ENCODE measurements around the gene LGI4. TPM values are rescaled to one million over a fixed set of nuclear protein-coding genes. Genes with fewer than 3 reads are reported as not detected.
A peak's percentile ranks its signal among the peaks of the same experiment; 100 is the strongest.
"Not testable (repeated sequence)": the region's sequence is repeated elsewhere in the genome, so short reads cannot be mapped to it uniquely, and the experiment has no call there.

LGI4 gene
- total and polyA plus RNA-seq, 11 donors: 2.2 to 15.1 (median 6.0) TPM

DNA sequence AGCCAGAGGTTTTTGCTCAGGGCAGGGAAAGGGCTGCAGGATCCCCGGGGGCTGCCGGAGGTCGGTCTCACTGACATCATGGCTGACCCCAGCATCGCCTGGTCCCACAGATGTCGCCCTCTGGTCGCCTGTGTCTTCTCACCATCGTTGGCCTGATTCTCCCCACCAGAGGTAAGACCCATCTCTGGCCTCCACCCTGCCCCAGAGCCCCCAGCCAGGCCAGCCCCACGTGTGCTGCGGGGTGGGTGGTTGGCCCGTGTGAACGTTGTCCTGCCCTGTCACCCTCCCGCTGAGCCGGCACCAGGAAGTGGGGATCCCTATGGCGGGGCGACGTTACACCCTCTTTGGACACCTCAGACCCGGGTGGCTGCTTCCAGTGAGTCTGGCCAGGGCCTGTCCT lies 20.6 kb upstream of the LGI4 start:
- Histone ChIP-seq H3K4me3 (peak overlapping the region; percentile 63 to 97 (median 74)), H3K27me3 (peaks cover 0 to 30% (median 4%) of the 10 kb centered on the region in 9 donors), H3K9me3 (no peaks in the 10 kb centered on the region), H3K4me1 (peaks cover 0 to 34% (median 18%) of the 10 kb centered on the region in 12 donors), H3K27ac (peak overlapping the region in 10 of 12 donors; percentile 68 to 91 (median 82)), H3K36me3 (peaks cover 0 to 38% (median 26%) of the 10 kb centered on the region in 9 donors)
- ATAC-seq: peak; percentile 6 to 16 (median 10)
- DNase-seq: peak in 1 of 5 donors; percentile 73
- no peak for TF ChIP-seq POLR2A (IDR thresholded peaks at IDR 0.05)
- TF ChIP-seq, protein P1, sequence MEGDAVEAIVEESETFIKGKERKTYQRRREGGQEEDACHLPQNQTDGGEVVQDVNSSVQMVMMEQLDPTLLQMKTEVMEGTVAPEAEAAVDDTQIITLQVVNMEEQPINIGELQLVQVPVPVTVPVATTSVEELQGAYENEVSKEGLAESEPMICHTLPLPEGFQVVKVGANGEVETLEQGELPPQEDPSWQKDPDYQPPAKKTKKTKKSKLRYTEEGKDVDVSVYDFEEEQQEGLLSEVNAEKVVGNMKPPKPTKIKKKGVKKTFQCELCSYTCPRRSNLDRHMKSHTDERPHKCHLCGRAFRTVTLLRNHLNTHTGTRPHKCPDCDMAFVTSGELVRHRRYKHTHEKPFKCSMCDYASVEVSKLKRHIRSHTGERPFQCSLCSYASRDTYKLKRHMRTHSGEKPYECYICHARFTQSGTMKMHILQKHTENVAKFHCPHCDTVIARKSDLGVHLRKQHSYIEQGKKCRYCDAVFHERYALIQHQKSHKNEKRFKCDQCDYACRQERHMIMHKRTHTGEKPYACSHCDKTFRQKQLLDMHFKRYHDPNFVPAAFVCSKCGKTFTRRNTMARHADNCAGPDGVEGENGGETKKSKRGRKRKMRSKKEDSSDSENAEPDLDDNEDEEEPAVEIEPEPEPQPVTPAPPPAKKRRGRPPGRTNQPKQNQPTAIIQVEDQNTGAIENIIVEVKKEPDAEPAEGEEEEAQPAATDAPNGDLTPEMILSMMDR (IDR thresholded peaks at IDR 0.05): no peak
- intact Hi-C loops (cut with DNase I): loop anchor here in 2 of 10 donors (5.0 to 10.0 kb wide), 2 partner anchors 89 to 112 kb away; partner anchors contain the start of genes LSR (in 1 of the 2) and USF2 (in 1 of the 2)
- 0 to 18% (median 12%) methylated on average over 2 to 17 of the region's 17 CpGs for WGBS, 4 donors

DNA sequence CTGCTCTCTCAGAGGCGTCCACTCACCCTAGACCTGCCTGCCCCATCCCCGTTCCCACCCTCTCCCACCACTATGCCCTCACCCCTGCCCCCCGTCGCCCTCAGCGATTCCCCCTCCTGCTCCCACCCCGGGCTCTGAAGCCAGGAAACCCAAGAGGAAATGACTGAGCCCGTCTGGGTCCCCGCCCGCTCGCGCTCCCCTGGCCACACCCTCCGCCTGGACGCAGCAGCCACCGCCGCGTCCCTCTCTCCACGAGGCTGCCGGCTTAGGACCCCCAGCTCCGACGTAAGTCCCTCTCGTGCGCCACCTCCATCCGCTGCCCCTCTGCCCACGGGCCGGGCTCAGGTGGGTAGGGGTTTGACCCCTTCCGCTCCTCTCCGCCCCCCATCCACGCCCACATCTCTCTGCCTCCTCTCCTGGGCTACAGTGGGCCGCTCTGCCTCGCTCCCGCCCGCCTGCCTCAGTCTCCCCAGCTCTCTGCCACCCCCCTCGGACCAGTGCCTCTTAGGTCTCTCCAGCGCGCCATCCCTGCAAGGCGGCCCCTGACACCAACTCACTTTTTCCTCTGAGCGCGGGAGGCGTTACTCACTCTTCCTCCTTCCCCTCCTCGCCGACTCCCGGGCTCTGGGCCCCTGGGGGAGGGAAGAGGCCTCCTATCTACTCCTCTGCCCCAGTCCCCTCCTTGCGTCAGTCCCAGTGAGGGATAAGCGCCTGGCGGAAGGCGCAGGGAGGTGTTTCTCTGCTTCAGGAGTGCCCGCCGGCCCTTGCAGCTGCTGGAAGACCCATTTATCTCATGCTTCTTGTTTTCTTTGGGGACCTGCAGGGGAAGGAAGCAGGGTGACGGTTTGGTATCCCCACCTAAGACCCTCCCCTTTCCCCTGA lies 19.9 kb upstream of the LGI4 start, which contains the start of gene FXYD5:
TSS of gene FXYD5 (plus strand) at position 211 of the 882 bp plus-strand sequence. CDS start 816 bp downstream, outside the sequence.
- peak in 1 of 2 donors; percentile 50 for TF ChIP-seq POLR2A (IDR thresholded peaks at IDR 0.05)
- TF ChIP-seq, protein P1 (IDR thresholded peaks at IDR 0.05): peak in 1 of 12 donors; percentile 10
- ATAC-seq: peak; percentile 65 to 95 (median 89)
- H3K27ac ChIP-seq: peak within 1 kb of the TSS; percentile 68 to 91 (median 79)
- peaks cover 0 to 31% (median 22%) of the 10 kb centered on the region in 9 donors for H3K36me3 ChIP-seq
- peaks cover 0 to 30% (median 4%) of the 10 kb centered on the region in 9 donors for H3K27me3 ChIP-seq
- H3K9me3 ChIP-seq: no peaks in the 10 kb centered on the region
- H3K4me1 ChIP-seq: peaks cover 0 to 34% (median 18%) of the 10 kb centered on the region in 12 donors
- intact Hi-C loops (cut with DNase I): loop anchor here in 2 of 10 donors (5.0 to 10.0 kb wide), 2 partner anchors 90 to 113 kb away; partner anchors contain the start of genes USF2 (in 2 of the 2) and LSR (in 1 of the 2)
- peak; percentile 75 to 85 (median 81) for DNase-seq
- WGBS, 4 donors: 1 to 5% (median 2%) methylated on average over 28 to 49 of the region's 49 CpGs
- peak within 1 kb of the TSS; percentile 63 to 97 (median 74) for H3K4me3 ChIP-seq

DNA sequence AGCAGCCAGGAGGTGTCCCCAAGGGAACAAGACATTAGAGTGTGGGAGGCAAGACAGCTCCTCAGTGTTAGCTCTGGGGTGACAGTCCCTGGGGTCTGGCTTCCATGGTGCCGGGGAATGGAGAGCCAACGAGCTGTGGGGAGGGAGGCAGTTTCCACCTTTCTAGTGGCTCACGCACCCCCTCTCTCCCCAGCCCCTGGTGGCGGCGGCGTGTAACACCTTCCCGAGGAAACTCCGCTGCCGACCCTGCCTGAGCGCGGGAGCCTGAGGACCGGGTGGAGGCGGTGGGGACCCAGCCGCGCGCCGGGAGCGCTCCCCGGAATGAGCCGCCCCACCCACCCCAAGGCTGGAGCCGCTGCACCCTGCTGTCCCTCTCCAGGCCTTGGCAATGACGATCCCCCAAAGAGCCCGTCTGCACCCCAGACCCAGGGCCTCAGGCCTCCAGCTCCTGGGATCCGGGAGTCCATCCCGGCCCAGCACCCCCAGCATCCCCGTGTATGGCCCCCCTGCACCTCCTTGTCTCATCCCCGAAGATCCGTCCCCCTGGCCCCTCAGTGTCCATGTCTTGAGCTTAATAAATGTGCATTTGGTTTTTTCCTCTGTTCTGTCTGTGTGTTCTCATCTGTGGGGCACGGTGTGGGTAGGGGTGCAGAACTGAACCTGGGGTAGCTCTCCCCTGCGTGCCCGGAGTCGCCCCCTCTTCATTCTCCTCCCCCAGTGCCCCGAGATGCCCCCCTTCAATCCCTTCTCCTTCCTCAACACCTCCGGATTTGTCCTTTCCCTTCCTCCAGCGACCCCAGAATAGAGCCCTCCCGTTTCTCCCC lies 19.1 kb upstream of the LGI4 start:
- Histone ChIP-seq H3K27ac (peak overlapping the region in 10 of 12 donors; percentile 68 to 91 (median 82)), H3K4me1 (peaks cover 0 to 34% (median 18%) of the 10 kb centered on the region in 12 donors), H3K4me3 (peak overlapping the region in 11 of 12 donors; percentile 63 to 97 (median 75)), H3K9me3 (no peaks in the 10 kb centered on the region), H3K27me3 (peaks cover 0 to 30% (median 4%) of the 10 kb centered on the region in 9 donors), H3K36me3 (peaks cover 0 to 22% (median 13%) of the 10 kb centered on the region in 9 donors)
- TF ChIP-seq, protein P1 (IDR thresholded peaks at IDR 0.05): peak; percentile 24 to 64 (median 44)
- TF ChIP-seq POLR2A (IDR thresholded peaks at IDR 0.05): no peak
- 1 to 3% (median 1%) methylated on average over 21 to 36 of the region's 36 CpGs for WGBS, 4 donors
- DNase-seq: peak in 4 of 5 donors; percentile 37 to 79 (median 44)
- intact Hi-C loops (cut with DNase I): loop anchor here in 1 of 10 donors (5.0 to 10.0 kb wide), 2 partner anchors 91 to 113 kb away; partner anchors contain the start of genes LSR and USF2
- peak in 3 of 4 donors; percentile 17 to 39 (median 20) for ATAC-seq

DNA sequence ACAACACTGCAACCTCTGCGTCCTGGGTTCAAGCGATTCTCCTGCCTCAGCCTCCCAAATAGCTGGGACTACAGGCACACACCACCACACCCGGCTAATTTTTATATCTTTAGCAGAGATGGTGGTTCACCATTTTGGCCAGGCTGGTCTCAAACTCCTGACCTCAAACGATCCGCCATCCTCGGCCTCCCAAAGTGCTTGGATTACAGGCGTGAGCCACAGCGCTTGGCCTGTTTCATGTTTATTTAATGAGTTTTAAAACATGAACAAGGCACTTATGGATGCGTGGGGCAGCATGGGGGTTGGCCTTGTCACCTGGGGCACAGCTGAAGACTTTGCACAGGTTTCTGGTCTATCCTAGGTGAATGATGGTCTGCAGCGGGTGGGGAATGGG lies 18.3 kb upstream of the LGI4 start:
- Histone ChIP-seq H3K4me3 (peak overlapping the region in 1 of 12 donors; percentile 78), H3K36me3 (peaks cover 0 to 14% (median 7%) of the 10 kb centered on the region in 9 donors), H3K4me1 (peaks cover 0 to 34% (median 18%) of the 10 kb centered on the region in 12 donors), H3K27me3 (peaks cover 0 to 30% (median 4%) of the 10 kb centered on the region in 9 donors)
- intact Hi-C loops (cut with DNase I): loop anchor here in 1 of 10 donors (5.0 to 10.0 kb wide), 2 partner anchors 92 to 114 kb away; partner anchors contain the start of genes LSR and USF2
- ATAC-seq, H3K27ac ChIP-seq, DNase-seq, H3K9me3 ChIP-seq: not testable (repeated sequence)
- 68 to 83% (median 76%) methylated on average over 10 of the region's 10 CpGs for WGBS, 4 donors
